Measurements from ENCODE around the gene MMP11.

DNA sequence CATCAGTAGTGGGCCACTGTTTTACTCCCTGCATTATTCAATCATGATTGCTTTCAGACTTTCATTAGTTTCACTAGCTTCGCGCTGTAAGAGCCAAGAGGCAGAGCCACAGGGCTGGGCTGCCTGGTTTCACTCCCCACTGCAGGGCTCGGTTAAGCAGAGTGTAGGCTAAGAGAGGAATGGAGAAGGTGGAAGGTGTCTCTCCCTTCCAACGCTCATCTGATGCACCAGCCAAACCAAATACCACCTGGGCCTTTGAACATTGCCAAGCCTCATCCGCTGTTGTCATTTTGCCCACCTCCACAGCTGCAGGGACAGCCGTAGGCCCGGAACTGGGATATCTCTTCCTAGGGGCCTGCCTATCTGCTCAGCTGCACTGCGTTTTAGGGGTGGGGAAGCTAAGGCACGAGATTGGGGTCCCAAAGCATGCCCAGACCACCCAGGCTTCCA is 13.6 kb downstream of the MMP11 start:
- TF ChIP-seq, protein P1, sequence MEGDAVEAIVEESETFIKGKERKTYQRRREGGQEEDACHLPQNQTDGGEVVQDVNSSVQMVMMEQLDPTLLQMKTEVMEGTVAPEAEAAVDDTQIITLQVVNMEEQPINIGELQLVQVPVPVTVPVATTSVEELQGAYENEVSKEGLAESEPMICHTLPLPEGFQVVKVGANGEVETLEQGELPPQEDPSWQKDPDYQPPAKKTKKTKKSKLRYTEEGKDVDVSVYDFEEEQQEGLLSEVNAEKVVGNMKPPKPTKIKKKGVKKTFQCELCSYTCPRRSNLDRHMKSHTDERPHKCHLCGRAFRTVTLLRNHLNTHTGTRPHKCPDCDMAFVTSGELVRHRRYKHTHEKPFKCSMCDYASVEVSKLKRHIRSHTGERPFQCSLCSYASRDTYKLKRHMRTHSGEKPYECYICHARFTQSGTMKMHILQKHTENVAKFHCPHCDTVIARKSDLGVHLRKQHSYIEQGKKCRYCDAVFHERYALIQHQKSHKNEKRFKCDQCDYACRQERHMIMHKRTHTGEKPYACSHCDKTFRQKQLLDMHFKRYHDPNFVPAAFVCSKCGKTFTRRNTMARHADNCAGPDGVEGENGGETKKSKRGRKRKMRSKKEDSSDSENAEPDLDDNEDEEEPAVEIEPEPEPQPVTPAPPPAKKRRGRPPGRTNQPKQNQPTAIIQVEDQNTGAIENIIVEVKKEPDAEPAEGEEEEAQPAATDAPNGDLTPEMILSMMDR (IDR thresholded peaks at IDR 0.05): no peak
- TF ChIP-seq POLR2A (IDR thresholded peaks at IDR 0.05): no peak

All from ovary (tissue), 3 donors.